Colonic mucosa (tissue), 4 donors: ENCODE measurements around the gene MAGI2. TPM values are rescaled to one million over a fixed set of nuclear protein-coding genes. Genes with fewer than 3 reads are reported as not detected.

Experiments
- DNase-seq: peaks from one replicate; pipeline ENCODE4 v3.0.0-alpha.2; 2020
- H3K27ac ChIP-seq: fragments of 200-600 bp; one replicate; pipeline ENCODE4 v1.8.0; 2021
- H3K27me3 ChIP-seq: fragments of 200-600 bp; one replicate; pipeline ENCODE4 v1.8.0; 2021
- H3K36me3 ChIP-seq: fragments of 200-600 bp; one replicate; pipeline ENCODE4 v1.8.0; 2021
- H3K4me1 ChIP-seq: fragments of 200-600 bp; one replicate; pipeline ENCODE4 v1.8.0; 2021; ENCODE audit warnings: mild to moderate bottlenecking
- H3K4me3 ChIP-seq: fragments of 200-600 bp; one replicate; pipeline ENCODE4 v1.8.0; 2021
- H3K9ac ChIP-seq, 2 donors: one replicate each; pipeline ENCODE4 v1.7.0; 2013; ENCODE audit warnings: control low read depth in 2 of 2, low read depth in 2 of 2, low read length in 2 of 2
- H3K9me3 ChIP-seq: fragments of 200-600 bp; one replicate; pipeline ENCODE4 v1.8.0; 2021
- intact Hi-C: fragments of 100-400 bp; cut with DNase I; formaldehyde crosslinking; loops from one replicate; pipeline ENCODE4 v1.14.1; 2022
- total RNA-seq, 2 donors: library from RNA; stranded (reverse); fragmentation: NEBNext Ultra II Directional in 1 of 2; extraction: Animal tissue kit (Norgen Biotek cat#: 25700) in 1 of 2; gene quantifications; one replicate each; pipeline ENCODE4 v1.2.1, GENCODE V29; 2021
- TF ChIP-seq, protein P1 (sequence below): fragments of 200-600 bp; IDR thresholded peaks from one replicate; pipeline ENCODE4 v1.8.0; 2022; ENCODE audit warnings: antibody characterized with exemption, mild to moderate bottlenecking
- donor health status: healthy.
- donor health status: DM: no; HTN: no; CAD: no.
- donor health status: DM: no; HTN: no; CAD: no.

The MAGI2 gene
- total RNA-seq, 2 donors from 2014 or later: 1.1 to 2.4 TPM

DNA sequence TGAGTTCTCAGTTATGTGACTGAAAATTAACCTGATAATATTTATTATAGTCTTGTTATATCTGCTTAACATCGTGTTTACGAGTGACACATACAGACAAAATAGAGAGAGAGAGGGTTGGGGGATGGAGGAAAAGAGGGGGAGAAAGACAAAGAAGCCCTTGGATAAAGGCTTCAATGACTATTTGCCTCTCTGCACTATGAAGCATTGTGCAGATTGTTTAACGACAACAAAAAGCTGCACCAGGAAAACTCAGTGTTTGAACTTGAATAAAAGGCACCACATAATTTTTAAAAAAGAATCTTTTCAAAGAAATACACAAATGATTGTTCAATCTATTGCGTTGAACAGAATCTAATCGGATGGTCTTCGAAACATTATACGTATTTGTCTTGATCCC lies 27.8 kb downstream of the MAGI2 start:
- TF ChIP-seq, protein P1, sequence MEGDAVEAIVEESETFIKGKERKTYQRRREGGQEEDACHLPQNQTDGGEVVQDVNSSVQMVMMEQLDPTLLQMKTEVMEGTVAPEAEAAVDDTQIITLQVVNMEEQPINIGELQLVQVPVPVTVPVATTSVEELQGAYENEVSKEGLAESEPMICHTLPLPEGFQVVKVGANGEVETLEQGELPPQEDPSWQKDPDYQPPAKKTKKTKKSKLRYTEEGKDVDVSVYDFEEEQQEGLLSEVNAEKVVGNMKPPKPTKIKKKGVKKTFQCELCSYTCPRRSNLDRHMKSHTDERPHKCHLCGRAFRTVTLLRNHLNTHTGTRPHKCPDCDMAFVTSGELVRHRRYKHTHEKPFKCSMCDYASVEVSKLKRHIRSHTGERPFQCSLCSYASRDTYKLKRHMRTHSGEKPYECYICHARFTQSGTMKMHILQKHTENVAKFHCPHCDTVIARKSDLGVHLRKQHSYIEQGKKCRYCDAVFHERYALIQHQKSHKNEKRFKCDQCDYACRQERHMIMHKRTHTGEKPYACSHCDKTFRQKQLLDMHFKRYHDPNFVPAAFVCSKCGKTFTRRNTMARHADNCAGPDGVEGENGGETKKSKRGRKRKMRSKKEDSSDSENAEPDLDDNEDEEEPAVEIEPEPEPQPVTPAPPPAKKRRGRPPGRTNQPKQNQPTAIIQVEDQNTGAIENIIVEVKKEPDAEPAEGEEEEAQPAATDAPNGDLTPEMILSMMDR: no peak
- Histone ChIP-seq H3K9me3 (no peaks in the 10 kb centered on the region), H3K27ac (no peak overlapping the region), H3K4me3 (no peak overlapping the region), H3K36me3 (no peaks in the 10 kb centered on the region), H3K27me3 (no peaks in the 10 kb centered on the region), H3K9ac (no peak overlapping the region), H3K4me1 (no peaks in the 10 kb centered on the region)
- intact Hi-C loops: no loop called here
- no peak for DNase-seq

DNA sequence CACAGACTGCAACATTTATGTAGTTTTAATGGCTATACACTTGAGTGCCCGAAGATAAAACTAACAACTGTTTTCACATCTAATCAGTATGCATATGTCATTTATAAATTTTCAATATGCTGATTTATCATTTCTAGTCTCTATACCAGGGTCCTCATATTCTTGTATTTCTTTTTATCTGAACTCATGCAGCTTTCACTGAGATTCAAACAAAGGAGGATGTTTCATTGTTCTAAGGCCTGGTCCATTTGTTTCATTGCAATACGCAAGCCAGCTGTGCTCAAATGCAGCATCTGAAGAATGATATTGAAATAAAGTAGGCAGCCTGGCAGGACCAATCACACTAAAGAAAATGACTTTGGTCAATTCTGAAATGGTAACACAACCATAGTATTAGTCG lies 31.7 kb downstream of the MAGI2 start:
- intact Hi-C loops: no loop called here
- no peak overlapping the region for H3K27ac ChIP-seq
- TF ChIP-seq, protein P1: no peak
- H3K36me3 ChIP-seq: no peaks in the 10 kb centered on the region
- no peak overlapping the region for H3K4me3 ChIP-seq
- H3K9ac ChIP-seq: no peak overlapping the region
- no peaks in the 10 kb centered on the region for H3K9me3 ChIP-seq
- no peak for DNase-seq
- no peaks in the 10 kb centered on the region for H3K27me3 ChIP-seq
- H3K4me1 ChIP-seq: no peaks in the 10 kb centered on the region

DNA sequence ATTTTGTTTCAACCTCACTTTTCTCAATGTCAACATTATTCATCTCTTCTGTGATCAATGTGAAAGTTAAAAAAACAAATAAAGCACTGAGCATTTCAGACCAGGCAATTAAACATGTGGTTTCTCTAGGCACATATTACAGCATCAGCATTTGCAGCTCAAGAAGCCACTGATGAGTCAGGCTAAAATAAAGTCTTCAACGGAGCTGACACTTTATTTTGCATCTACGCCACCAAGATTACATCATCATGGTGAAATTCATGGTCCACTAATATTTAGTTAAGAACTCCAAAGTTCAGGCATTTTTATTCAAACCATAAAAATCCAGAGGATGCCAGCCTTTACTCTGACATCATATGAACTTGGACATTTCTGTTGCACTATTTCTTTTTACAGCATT lies 33.0 kb downstream of the MAGI2 start:
- no peaks in the 10 kb centered on the region for H3K27me3 ChIP-seq
- no peak overlapping the region for H3K27ac ChIP-seq
- TF ChIP-seq, protein P1: no peak
- DNase-seq: no peak
- no peaks in the 10 kb centered on the region for H3K9me3 ChIP-seq
- no peak overlapping the region for H3K9ac ChIP-seq
- no peaks in the 10 kb centered on the region for H3K36me3 ChIP-seq
- intact Hi-C loops: no loop called here
- H3K4me1 ChIP-seq: no peaks in the 10 kb centered on the region
- no peak overlapping the region for H3K4me3 ChIP-seq

DNA sequence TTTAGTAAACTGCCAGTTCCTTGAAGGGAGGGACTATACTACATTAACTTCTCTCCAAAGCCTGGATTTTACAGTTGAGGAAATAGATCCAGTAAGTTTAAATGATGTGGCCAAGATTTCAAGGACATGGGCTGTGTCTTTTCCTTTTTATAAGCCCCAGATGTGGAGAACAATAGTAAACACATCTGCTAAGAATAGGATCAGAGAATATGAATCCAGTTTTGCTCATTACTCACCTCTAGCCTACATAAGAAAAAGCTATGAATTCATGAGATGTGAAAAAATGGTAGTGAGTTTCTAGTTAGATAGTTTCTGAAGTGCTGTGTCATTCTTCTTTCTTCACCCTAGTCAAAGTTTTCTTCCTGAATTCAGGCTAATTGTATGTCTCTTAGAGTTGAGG lies 38.6 kb downstream of the MAGI2 start:
- Histone ChIP-seq H3K27ac (no peak overlapping the region), H3K9me3 (no peaks in the 10 kb centered on the region), H3K4me3 (no peak overlapping the region), H3K36me3 (no peaks in the 10 kb centered on the region), H3K9ac (no peak overlapping the region), H3K27me3 (no peaks in the 10 kb centered on the region), H3K4me1 (no peaks in the 10 kb centered on the region)
- TF ChIP-seq, protein P1: no peak
- intact Hi-C loops: no loop called here
- no peak for DNase-seq

DNA sequence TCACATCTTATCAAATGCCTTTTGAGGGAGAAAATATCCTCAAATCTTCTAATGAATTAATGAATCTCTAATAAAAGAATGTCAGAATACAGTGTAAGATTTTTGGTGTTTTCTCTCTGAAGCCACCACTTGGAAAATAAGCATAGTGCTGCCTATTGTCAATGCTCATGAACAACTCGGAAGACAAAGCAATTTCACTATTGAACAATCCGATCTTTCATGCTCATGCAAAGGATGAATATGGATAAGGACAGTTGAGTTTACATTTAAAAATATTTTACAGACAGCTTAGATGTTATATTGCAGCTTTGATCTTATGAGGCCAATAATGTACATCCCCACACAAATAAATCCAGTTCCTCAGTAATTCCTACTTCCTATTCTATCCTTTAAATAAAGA lies 40.6 kb downstream of the MAGI2 start:
- no peak overlapping the region for H3K27ac ChIP-seq
- TF ChIP-seq, protein P1: no peak
- DNase-seq: no peak
- no peaks in the 10 kb centered on the region for H3K9me3 ChIP-seq
- no peaks in the 10 kb centered on the region for H3K4me1 ChIP-seq
- no peak overlapping the region for H3K4me3 ChIP-seq
- no peaks in the 10 kb centered on the region for H3K27me3 ChIP-seq
- no peak overlapping the region for H3K9ac ChIP-seq
- intact Hi-C loops: no loop called here
- no peaks in the 10 kb centered on the region for H3K36me3 ChIP-seq

DNA sequence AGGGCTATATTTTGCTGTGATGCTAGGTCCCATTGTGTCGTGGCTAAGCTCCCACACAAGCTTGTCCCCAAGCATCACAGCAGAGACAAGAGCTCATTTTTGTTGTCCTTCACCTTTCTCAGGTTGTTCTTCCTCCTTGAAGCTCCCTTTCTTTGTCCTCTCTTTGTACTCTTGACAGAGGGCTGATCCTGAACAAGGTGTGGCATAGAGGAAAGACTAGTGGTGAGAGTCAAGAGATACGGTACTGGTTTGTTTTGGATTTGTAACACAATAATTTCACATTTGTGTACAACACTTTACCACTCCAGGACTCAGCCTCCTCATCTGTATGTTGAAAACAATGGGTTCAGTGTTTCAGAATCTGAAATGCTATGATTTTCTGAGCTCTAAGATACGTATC lies 41.0 kb downstream of the MAGI2 start:
- TF ChIP-seq, protein P1: no peak
- no peaks in the 10 kb centered on the region for H3K36me3 ChIP-seq
- no peaks in the 10 kb centered on the region for H3K27me3 ChIP-seq
- intact Hi-C loops: no loop called here
- H3K9me3 ChIP-seq: no peaks in the 10 kb centered on the region
- DNase-seq: no peak
- H3K27ac ChIP-seq: no peak overlapping the region
- H3K4me3 ChIP-seq: no peak overlapping the region
- H3K9ac ChIP-seq: no peak overlapping the region
- H3K4me1 ChIP-seq: no peaks in the 10 kb centered on the region
